ENCODE data around the gene RAP1GDS1.
"Not testable (repeated sequence)": the region's sequence is repeated elsewhere in the genome, so short reads cannot be mapped to it uniquely, and the experiment has no call there.

RAP1GDS1 gene

DNA sequence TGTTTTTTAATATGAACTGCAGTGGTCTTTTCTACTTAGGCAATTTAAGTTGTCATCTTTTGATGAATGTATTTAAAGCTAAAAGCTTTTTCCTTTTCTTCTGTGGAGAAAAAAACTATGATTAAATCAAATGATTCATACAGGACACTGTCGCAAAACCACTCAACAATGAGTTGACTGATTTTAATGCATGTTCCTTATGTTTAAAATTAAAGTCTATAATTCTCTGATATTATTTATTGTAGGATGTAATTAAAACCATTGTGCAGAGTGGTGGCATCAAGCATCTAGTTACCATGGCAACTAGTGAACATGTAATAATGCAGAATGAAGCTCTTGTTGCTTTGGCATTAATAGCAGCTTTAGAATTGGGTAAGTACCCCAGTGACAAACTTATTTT lies 172.5 kb downstream of the RAP1GDS1 start:
- no peak for DNase-seq (ENCODE audit: low spot score)

DNA sequence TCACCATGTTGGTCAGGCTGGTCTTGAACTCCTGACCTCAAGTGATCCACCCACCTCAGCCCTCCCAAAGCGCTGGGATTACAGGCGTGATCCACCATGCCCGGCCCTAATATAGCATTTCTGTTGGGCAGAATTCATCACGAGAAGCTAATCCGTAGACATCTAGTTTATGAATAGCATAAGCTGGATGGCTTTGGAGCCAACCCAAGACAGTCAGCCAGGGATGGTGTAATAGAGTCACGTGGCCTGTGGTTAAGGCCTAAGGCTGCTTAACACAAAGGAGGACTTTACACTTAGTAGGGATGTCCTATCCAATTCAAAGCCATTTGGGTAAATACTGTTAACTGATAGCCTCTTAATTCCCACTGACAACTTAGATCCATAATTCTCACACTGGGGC lies 173.6 kb downstream of the RAP1GDS1 start:
- no peak for DNase-seq (ENCODE audit: low spot score)

DNA sequence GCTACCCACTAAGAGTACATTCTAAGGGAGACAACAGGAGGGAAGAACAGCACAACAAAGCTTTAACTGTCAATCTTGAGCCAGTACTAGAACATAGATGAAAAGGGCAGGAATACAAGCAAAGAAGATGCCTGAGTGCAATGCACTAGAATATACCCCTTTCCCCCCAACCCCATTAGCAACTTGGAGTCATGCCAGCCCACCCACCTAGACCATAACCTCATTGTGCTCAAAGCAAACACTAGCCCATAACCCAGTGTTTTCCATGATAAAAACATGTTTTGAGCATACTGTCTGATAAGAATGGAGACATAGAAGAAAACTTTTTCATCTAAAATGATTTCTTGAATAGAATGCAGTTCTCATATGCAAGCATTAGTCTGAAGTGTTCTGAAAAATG lies 183.2 kb downstream of the RAP1GDS1 start:
- no peak for DNase-seq (ENCODE audit: low spot score)

DNA sequence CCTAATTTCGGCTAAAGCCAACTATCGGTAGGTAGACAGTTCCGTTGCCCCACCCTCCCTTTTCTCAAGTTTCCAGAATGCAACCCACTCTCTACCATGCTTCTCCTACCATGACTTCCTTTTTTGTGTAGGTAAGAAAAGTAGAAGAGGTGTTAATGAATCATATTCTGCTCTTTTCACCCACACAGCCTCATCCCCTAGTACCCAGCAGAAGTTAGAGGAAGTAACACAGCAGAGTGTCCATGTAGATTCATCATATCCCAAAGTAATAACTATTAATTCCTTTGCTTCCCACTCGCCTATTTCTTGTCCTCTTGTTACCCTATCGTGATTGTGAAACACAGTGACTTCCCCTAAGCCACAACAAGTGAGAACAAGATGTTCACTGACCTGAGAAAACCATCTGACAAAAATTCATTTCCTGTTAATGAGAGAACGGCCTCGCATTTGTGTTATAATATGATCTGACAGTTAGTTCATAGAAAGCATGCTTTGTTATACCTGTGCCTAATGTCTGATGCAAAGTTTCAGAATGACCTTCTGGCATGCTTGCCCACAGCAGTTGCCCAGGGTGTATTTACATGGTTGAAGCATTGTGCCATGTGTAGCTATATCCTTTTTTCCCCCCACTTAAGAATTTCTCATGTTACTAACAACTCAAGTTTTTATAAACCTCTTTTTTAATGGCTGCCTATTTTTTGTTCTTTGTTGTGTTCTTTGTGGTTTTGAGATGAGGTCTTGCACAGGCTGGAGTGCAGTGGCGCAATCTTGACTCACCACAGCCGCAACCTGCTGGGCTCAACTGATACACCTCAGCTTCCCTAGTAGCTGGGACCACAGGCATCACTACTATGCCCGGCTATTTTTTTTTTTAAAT lies 185.6 kb downstream of the RAP1GDS1 start:
- peak; percentile 40 for DNase-seq (ENCODE audit: low spot score)

DNA sequence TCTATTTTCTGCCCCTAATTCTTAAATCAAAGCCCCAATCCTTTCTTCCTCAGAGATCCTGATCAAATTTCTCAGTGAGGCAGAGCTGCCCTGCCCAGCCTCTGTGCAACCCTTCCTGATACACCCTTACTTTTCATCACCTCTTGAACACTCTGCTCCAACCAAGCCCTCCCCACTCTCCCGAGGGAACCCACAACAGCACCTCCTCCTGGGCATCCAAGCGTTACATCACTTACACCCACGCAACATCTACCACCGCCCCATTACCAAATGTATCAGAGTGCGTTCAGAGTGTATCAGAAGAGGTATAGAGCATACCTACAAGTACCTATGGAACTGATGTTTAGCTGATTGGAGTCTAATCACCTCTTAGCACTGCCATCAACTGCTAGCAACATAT lies 186.5 kb downstream of the RAP1GDS1 start:
- DNase-seq (ENCODE audit: low spot score) = no peak

DNA sequence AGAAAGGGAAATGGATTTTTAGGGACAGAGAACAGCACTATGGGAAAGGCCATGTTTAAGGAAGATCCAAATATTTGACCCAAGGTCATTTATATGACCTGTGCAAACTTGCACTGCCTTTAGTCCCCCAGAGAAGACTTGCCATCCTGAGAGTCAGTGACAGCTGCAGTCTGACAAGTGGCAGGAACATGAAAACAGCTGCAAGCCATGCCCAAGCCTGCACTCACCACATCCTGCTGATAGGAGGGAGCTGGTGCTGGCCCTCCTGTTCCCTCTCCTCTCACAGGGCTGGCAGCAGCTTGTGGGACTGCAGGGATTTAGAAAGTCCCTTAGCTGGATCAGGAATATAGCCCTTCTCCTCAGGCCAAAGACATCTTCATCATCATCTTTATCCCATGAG lies 187.7 kb downstream of the RAP1GDS1 start:
- DNase-seq (ENCODE audit: low spot score) = no peak

DNA sequence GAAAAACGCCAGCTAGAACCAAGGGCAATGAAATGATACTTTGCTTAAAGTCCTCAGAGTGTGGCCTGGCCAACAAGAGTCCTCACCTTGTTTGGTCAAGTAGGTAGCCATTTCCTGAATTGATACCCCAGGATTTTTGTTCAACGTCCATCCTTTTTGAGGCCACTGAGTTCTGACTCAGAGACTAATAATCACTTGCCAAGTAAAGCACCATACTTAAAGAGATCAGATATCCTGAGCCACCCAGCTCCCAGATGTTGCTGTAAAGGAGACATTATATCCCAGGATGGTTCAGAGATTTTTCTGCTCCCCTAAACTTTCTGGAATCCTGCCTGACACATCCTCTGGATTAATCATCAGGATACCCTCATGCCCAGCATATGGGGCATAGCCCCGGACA lies 190.9 kb downstream of the RAP1GDS1 start:
- DNase-seq (ENCODE audit: low spot score) = no peak

DNA sequence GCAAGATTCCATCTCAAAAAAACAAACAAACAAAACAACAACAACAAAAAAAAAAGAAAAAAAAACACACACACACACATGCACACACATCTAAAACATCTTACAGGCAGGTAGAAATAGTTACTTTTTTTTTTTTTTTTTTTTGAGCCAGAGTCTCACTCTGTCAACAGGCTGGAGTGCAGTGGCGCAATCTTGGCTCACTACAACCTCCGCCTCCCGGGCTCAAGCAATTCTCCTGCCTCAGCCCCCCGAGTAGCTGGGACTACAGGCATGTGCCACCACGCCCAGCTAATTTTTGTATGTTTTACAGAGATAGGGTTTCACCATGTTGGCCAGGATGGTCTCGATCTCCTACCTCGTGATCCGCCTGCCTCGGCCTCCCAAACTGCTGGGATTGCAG lies 196.2 kb downstream of the RAP1GDS1 start:
- DNase-seq (ENCODE audit: low spot score) = not testable (repeated sequence)

DNA sequence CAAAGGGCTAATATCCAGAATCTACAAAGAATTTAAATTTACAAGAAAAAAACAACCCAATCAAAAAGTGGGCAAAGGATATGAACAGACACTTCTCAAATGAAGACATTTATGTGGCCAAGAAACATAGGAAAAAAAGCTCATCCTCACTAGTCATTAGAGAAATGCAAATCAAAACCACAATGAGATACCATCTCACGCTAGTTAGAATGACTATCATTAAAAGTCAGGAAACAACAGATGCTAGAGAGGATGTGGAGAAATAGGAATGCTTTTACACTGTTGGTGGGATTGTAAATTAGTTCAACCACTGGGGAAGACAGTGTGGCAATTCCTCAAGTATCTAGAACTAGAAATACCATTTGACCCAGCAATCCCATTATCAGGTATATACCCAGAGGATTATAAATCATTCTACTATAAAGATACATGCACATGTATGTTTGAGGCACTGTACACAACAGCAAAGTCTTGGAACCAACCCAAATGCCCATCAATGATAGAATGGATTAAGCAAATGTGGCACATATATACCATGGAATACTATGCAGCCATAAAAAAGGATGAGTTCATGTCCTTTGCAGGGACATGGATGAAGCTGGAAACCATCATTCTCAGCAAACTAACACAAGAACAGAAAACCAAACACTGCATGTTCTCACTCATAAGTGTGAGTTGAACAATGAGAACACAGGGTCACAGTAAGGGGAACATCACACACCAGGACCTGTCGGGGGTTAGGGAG lies 200.1 kb downstream of the RAP1GDS1 start:
- not testable (repeated sequence) for DNase-seq (ENCODE audit: low spot score)

DNA sequence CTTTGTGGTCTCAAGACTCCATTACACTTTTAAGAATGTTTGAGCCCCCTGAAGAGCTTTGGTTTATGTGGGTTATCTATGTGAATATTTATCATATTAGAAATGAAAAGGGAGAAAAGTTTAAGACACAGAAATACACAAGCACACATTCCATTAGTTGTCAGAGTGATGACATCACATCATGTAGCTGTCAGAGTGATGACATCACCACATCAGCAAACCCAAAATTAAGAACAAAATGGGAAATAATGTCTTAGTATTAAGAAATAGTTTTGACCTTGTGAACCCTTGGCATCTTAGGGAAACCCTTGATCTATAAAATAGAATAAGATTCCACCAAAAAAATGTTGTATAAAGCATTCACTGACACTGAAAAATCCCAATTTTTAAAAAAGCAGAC lies 201.3 kb downstream of the RAP1GDS1 start:
- no peak for DNase-seq (ENCODE audit: low spot score)

DNA sequence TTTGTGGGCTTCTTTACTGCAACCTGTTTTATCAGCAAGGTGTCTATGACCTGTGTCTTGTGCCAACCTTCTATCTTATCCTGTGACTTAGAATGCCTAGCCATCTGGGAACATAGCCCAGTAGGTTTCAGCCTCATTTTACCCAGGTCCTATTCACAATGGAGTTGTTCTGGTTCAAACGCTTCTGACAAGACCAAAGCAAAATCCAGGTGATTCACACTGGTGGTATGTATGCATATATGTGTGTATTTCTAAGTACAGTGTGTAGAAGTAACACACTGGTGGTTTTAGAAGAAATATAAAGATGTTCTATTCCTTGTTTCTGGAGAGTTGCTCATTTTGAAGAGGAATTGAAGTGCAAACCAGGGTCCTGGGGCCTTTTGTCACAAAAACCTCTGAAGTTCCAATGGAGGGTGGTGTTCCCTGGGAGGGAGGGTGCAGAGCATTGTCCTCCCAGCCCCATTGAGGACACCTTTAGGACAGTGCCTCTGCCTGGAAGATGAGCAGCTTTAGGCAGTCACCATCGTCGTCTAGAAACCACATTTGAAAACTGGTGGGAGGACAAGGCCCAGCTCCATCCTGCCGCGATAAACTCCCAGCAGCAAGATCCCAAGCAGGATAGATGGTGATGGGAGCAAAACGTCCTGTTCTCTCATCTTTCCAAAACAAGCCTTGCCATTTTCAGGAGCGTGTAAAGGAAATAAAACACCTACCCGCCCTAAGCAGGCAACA lies 205.8 kb downstream of the RAP1GDS1 start:
- DNase-seq (ENCODE audit: low spot score) = no peak

DNA sequence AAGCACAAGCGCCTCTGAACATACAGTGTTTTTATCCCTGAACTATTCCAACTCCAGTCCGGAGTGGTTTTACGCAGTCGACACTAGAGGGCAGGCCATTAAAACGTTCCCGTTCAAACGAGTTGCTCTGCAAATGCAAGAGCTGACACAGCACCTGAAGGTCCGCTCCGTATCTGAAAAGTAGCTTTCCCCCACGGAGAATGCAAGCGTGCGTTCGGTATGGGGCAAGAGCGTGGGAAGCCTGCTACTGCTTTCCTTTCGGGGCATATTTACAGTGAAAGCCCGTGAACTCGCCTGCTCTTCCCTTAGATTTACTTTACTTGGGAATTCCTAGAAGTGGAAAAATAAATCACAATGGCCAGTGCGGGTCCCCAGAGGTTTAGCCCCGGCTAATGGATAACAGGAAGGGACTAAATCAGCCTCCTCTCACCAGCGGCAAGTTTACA lies 206.5 kb downstream of the RAP1GDS1 start:
- peak; percentile 77 for DNase-seq (ENCODE audit: low spot score)

DNA sequence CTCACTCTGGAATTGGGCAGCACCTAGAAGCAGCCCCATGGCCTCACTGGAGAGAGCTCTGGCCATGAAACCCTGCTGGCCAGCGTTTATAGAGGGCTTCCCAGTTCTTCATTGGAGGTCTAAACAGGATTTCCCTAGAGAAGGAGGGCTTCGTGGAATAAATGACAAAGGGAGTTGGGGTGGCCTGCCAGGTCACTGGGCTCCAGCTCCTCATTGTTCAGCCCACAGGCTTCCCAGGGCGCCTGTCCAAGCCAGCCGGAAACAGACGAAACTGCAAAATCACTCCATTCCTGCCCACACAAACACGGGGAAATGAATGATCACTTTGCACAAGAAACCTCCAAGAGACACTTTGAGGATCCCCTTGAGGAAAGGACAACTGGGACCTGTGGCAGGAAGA lies 207.5 kb downstream of the RAP1GDS1 start:
- DNase-seq (ENCODE audit: low spot score) = peak; percentile 55

DNA sequence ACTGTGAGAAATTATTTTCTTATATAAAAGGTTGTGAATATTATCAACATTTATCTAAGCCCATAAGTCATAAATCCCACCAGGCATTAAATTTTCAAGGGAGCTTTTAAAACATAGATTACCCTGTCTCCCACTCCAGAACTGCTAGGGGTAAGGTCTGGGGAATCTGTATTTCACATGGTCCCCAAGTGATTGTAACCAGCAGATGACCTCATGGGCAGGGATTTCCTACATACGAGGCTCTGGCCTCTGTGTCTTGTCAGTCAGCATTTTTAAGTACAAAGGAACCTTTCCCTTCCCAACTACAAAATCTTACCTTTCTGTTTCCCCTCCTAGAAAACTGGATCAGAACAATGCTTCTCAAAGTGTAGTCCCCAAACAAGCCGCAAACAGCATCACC lies 208.6 kb downstream of the RAP1GDS1 start:
- DNase-seq (ENCODE audit: low spot score) = no peak

DNA sequence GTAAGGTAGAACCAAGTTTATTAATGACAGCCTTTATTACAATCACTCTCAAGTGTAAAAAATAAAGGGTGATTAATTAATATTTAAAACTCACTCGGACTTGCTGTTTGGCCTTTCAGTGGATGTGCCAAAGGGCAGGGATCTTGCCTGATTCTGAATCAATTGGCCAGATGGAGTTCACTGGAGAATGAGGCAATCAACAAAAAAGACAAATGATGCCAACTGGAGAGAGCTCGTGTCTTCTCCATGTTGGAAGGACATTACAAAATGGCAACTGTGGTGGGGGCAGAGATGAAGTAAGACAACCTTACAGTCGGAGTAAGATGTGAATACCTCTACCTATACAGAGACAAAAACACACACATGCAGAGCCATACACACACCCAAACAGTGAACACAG lies 209.2 kb downstream of the RAP1GDS1 start:
- DNase-seq (ENCODE audit: low spot score) = no peak

DNA sequence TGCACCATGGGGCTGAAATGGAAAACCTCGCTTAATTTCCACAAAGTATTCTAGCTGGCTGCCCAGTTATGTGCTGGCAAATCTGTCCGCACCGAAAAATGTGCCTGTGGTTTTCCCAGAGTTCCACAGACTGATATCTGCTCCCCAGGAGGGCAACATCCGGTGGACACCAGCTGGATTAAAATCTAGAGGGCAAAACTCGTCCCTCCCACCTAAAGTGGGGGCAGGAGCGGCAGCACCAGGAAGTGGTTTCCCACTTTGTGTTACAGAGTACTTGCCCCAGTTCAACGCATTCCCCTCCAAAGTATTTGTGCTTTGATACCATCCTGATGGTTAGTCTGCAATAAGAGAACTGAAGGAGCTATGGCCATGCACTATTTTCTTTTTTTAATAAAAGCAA lies 209.6 kb downstream of the RAP1GDS1 start:
- DNase-seq (ENCODE audit: low spot score) = no peak

DNA sequence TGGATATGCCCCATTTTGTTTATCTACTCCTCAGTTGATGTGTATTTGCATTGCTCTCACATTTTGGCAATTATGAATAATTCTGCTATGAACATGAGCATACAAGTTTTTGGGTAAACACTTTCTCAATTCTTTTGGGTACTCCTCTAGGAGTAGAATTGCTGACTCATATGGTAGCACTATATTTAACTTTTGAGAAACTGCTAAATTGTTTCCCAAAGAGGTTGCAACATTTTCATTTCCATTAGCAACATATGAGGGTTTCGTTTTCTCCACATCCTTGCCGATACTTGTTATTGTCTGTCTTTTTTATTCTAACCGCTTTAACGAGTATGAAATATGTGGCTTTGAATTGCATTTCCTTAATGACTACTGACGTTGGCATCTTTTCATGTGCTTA lies 211.9 kb downstream of the RAP1GDS1 start:
- no peak for DNase-seq (ENCODE audit: low spot score)

DNA sequence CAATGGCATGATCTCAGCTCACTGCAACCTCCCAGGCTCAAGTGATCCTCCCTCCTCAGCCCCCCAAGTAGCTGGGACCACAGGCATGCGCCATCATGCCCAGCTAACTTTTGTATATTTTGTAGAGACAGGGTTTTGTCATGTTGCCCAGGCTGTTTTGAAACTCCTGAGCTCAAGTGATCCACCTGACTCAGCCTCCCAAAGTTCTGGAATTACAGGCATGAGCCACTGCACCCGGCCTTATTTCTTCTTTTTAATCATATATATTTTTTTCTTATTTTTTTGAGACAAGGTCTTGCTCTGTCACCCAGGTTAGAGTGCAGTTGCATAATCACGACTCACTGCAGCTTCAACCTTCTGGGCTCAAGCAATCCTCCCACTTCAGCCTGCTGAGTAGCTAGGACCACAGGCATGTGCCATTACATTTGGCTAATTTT lies 213.2 kb downstream of the RAP1GDS1 start:
- DNase-seq (ENCODE audit: low spot score) = no peak

DNA sequence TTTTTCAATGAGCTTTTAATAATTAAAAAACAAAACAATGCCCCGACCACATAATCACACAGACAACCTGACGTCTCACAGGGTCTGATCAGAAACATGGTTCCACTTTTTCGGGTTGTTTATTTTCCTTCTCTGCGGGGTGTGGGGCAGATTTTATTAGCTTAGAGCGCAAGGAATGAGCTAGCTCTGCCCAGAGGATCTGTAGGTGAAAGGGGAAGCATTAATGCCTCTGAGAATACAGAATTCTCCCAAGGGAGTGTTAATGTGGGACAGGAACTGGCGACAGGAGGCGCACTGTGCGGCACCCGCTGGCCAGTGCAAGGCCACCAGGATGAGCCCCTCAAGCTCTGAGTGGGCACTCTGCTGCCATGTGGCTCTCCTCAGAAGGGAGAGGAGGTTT lies 215.7 kb downstream of the RAP1GDS1 start:
- no peak for DNase-seq (ENCODE audit: low spot score)

DNA sequence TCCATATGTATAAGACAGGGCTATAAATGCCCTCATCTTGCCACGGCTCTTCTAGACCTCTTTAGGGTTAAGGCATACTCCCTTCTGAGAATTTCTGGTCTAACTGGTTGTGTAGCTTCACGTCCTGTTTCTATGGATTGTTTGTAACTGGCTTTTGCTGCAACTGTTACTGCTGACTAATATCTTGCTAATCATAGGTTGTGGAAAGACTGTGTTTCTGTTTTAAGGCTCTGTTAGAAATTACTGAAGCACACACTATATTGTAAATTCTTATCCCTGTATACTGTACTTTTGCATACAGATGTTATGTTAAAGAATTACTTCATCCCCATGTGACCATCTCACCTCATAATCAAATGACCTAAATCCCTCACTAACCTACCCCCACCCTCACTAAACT lies 218.4 kb downstream of the RAP1GDS1 start:
- not testable (repeated sequence) for DNase-seq (ENCODE audit: low spot score)

DNA sequence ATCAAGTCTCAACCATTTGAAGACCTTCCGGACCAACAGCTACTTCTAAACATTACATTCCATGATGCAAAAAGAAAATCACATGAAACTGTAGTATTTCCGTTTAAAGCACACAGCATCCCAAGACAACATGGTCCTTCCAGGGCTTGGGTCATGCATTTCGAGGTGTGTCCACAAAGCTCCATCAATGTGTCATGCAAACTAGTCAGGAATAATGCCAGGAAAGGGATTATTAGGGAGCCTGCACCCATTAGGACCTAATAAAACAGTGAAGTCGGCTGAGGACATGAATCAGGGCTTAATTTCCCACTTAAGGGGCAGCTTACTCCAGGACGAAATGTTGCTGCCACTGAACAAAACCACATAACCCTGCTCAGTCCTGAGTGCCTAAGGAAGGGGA lies 219.4 kb downstream of the RAP1GDS1 start:
- no peak for DNase-seq (ENCODE audit: low spot score)

DNA sequence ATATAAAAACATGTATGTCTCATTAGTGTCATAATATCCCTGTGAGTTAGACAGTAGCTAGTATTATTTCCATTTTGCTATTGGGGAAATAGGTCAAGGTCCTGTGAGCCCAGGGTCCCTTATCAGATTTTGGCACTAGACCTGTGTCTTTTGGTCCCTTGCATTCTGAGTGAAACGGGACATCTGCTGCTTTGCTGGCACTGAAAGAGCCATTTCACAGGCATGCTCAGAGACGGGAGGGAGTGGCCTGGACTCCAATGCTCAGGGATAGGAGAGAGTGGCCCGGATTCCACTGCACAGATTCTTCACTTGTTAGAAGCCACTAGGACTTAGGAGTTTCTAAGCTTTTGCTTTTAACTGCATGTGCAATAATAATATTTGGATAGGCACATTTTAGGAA lies 220.0 kb downstream of the RAP1GDS1 start:
- DNase-seq (ENCODE audit: low spot score) = no peak

DNA sequence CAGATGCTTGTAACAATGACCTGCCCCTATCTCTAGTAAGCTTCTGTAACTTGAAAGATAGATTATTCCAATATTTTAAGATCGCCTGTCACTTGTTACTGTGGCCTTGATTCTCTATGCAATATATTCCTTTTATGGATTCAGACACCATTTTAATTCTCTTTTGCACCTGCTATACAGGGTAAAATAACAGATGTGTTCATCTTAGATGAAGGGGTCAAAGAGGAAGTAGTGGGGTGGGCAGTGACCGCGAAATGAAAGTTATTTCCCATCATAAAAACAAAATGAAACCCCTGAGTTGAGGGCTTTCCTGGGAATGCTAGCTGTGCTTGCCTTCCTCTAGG lies 221.3 kb downstream of the RAP1GDS1 start:
- no peak for DNase-seq (ENCODE audit: low spot score)

All from AG08395 (cell line).